Liver (tissue), 9 donors: ENCODE results near the gene AKT1S1. TPM values are rescaled to one million over a fixed set of nuclear protein-coding genes. Genes with fewer than 3 reads are reported as not detected.
"Not testable (repeated sequence)": the region's sequence is repeated elsewhere in the genome, so short reads cannot be mapped to it uniquely, and the experiment has no call there.

Experiments
- DNase-seq: peaks from one replicate; pipeline ENCODE4 v3.0.0-alpha.2; 2017; ENCODE audit warnings: low spot score
- H3K27ac ChIP-seq, 2 donors: one replicate each; pipeline ENCODE4 v1.7.0; 2013; ENCODE audit warnings: inconsistent platforms in 2 of 2, low read length in 2 of 2, control low read depth in 1 of 2, low read depth in 1 of 2, mild to moderate bottlenecking in 1 of 2
- H3K27me3 ChIP-seq, 4 donors: one replicate each; pipeline versions ENCODE4 v1.6.1 to v1.7.0; 2013; ENCODE audit warnings: low read length in 3 of 4, inconsistent platforms in 1 of 4, mild to moderate bottlenecking in 1 of 4, moderate library complexity in 1 of 4; ENCODE audit not compliant: control insufficient read depth in 4 of 4, insufficient read depth in 4 of 4
- H3K36me3 ChIP-seq, 4 donors: one replicate each; pipeline versions ENCODE4 v1.6.1 to v1.7.0; 2013; ENCODE audit warnings: low read length in 3 of 4, mild to moderate bottlenecking in 3 of 4, low read depth in 1 of 4, moderate library complexity in 1 of 4; ENCODE audit not compliant: control insufficient read depth in 4 of 4, insufficient read depth in 3 of 4
- H3K4me1 ChIP-seq, 4 donors: one replicate each; pipeline versions ENCODE4 v1.6.1 to v1.7.0; 2013; ENCODE audit warnings: low read length in 3 of 4, mild to moderate bottlenecking in 3 of 4, moderate library complexity in 1 of 4; ENCODE audit not compliant: control insufficient read depth in 4 of 4, insufficient read depth in 4 of 4
- H3K4me3 ChIP-seq, 3 donors: one replicate each; pipeline versions ENCODE4 v1.6.1 to v1.7.0; 2013; ENCODE audit warnings: low read length in 3 of 3, control low read depth in 1 of 3, low read depth in 1 of 3, mild to moderate bottlenecking in 1 of 3
- H3K9ac ChIP-seq, 2 donors: one replicate each; pipeline ENCODE4 v1.7.0; 2013; ENCODE audit warnings: low read length in 2 of 2, mild to moderate bottlenecking in 2 of 2, moderate library complexity in 2 of 2, control low read depth in 1 of 2, low read depth in 1 of 2
- H3K9me3 ChIP-seq, 4 donors: one replicate each; pipeline versions ENCODE4 v1.6.1 to v1.7.0; 2013; ENCODE audit warnings: low read length in 3 of 4; ENCODE audit not compliant: control insufficient read depth in 4 of 4
- FOXA2 ChIP-seq: IDR thresholded peaks from 2 replicates; pipeline ENCODE4 v1.6.1; 2016; ENCODE audit warnings: antibody characterized with exemption
- HNF4G ChIP-seq: IDR thresholded peaks from 2 replicates; pipeline ENCODE4 v1.6.1; 2016; ENCODE audit warnings: antibody characterized with exemption
- JUND ChIP-seq, 2 donors: IDR thresholded peaks; 2 replicates each; pipeline ENCODE4 v1.6.1; 2016; ENCODE audit warnings: antibody characterized with exemption in 2 of 2
- RAD21 ChIP-seq, 2 donors: IDR thresholded peaks; 2 replicates each; pipeline ENCODE4 v1.6.1; 2016; ENCODE audit warnings: antibody characterized with exemption in 2 of 2, mild to moderate bottlenecking in 2 of 2
- RXRA ChIP-seq, 2 donors: IDR thresholded peaks; 2 replicates each; pipeline ENCODE4 v1.6.1; 2017 to 2018; ENCODE audit warnings: antibody characterized with exemption in 2 of 2, mild to moderate bottlenecking in 1 of 2
- SP1 ChIP-seq: IDR thresholded peaks from 2 replicates; pipeline ENCODE4 v1.6.1; 2018; ENCODE audit warnings: antibody characterized with exemption, mild to moderate bottlenecking
- YY1 ChIP-seq: IDR thresholded peaks from 2 replicates; pipeline ENCODE4 v1.6.1; 2016; ENCODE audit warnings: antibody characterized with exemption, mild to moderate bottlenecking
- WGBS: extraction: QIAGEN DNeasy Blood & Tissue Kit; methylation state at CpG from one replicate; pipeline ENCODE4 v1.1.7; 2013; 5-methylcytosine and 5-hydroxymethylcytosine counted together
- polyA plus RNA-seq, 2 donors: library from polyadenylated mRNA; stranded (reverse) in 1 of 2; unstranded in 1 of 2; fragments of 200-250 nt in 1 of 2; fragments of >200 nt in 1 of 2; fragmentation: Nextera tagmentation in 1 of 2; extraction: Ambion mirVana in 1 of 2; gene quantifications; one replicate each; pipeline versions ENCODE4 v1.2.1 to v1.2.3, GENCODE V29; 2013 to 2015
- total RNA-seq, 2 donors: library from RNA; depleted of rRNA; stranded (reverse); fragments of >200 nt; gene quantifications; one replicate each; pipeline ENCODE4 v1.2.3, GENCODE V29; 2014
- TF ChIP-seq, protein P1 (sequence below): IDR thresholded peaks from 2 replicates; pipeline ENCODE4 v1.6.1; 2016; ENCODE audit warnings: antibody characterized with exemption
- TF ChIP-seq, protein P2 (sequence below): IDR thresholded peaks from 2 replicates; pipeline ENCODE4 v1.6.1; 2016; ENCODE audit warnings: antibody characterized with exemption, mild to moderate bottlenecking
- donor health status: healthy.
- donor health status: healthy.
- donor health status: healthy.
- donor health status: healthy.
- donor health status: healthy.

AKT1S1 gene
- total and polyA plus RNA-seq, 4 donors = 6.8 to 43.9 (median 12.9) TPM

DNA sequence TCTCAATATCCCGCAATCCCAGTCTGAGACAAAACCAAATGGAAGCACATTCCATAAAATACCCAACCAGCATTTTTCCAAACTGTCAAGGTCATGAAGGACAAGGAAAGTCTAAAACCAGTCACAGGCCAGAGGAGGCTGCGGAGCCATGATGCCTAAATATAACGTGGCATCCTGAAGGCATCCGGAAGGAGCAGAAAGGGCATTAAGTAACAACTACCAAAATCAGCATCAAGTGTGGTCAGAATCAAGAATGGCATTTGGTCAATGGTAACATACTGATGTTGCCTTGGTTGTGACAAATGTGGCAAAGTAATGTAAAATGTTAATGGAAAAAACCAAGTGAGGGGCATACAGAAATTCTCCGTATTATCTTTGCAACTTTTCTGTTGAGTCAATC is 48.3 kb upstream of the AKT1S1 start:
- no peak overlapping the region for H3K4me3 ChIP-seq
- 97% methylated on average over 5 of the region's 5 CpGs for WGBS
- peak overlapping the region; percentile 96 for H3K27ac ChIP-seq
- TF ChIP-seq, protein P1, sequence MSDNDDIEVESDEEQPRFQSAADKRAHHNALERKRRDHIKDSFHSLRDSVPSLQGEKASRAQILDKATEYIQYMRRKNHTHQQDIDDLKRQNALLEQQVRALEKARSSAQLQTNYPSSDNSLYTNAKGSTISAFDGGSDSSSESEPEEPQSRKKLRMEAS = no peak
- TF ChIP-seq RAD21 (IDR thresholded peaks at IDR 0.05) = no peak
- TF ChIP-seq RXRA (IDR thresholded peaks at IDR 0.05) = no peak
- no peak for TF ChIP-seq YY1
- TF ChIP-seq FOXA2 = no peak
- TF ChIP-seq SP1 = no peak
- TF ChIP-seq JUND (IDR thresholded peaks at IDR 0.05) = no peak
- TF ChIP-seq, protein P2, sequence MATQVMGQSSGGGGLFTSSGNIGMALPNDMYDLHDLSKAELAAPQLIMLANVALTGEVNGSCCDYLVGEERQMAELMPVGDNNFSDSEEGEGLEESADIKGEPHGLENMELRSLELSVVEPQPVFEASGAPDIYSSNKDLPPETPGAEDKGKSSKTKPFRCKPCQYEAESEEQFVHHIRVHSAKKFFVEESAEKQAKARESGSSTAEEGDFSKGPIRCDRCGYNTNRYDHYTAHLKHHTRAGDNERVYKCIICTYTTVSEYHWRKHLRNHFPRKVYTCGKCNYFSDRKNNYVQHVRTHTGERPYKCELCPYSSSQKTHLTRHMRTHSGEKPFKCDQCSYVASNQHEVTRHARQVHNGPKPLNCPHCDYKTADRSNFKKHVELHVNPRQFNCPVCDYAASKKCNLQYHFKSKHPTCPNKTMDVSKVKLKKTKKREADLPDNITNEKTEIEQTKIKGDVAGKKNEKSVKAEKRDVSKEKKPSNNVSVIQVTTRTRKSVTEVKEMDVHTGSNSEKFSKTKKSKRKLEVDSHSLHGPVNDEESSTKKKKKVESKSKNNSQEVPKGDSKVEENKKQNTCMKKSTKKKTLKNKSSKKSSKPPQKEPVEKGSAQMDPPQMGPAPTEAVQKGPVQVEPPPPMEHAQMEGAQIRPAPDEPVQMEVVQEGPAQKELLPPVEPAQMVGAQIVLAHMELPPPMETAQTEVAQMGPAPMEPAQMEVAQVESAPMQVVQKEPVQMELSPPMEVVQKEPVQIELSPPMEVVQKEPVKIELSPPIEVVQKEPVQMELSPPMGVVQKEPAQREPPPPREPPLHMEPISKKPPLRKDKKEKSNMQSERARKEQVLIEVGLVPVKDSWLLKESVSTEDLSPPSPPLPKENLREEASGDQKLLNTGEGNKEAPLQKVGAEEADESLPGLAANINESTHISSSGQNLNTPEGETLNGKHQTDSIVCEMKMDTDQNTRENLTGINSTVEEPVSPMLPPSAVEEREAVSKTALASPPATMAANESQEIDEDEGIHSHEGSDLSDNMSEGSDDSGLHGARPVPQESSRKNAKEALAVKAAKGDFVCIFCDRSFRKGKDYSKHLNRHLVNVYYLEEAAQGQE = no peak
- no peak for TF ChIP-seq HNF4G
- DNase-seq = no peak
- no peak overlapping the region for H3K9ac ChIP-seq
- H3K4me1 ChIP-seq = peaks cover 14 to 48% (median 35%) of the 10 kb centered on the region in 4 donors
- H3K9me3 ChIP-seq = no peaks in the 10 kb centered on the region
- no peaks in the 10 kb centered on the region for H3K27me3 ChIP-seq
- no peaks in the 10 kb centered on the region for H3K36me3 ChIP-seq

DNA sequence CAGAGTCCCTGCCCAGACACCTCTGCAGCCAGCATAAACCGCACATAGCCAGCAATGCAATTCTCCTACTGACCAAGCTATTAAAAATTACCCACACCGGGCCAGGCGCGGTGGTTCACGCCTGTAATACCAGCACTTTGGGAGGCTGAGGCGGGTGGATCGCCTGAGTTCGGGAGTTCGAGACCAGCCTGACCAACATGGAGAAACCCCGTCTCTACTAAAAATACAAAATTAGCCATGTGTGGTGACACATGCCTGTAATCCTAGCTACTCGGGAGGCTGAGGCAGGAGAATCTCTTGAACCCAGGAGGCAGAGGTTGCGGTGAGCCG is 47.7 kb upstream of the AKT1S1 start:
- H3K27me3 ChIP-seq, H3K9me3 ChIP-seq, H3K36me3 ChIP-seq, DNase-seq: not testable (repeated sequence)
- Histone ChIP-seq H3K27ac (peak overlapping the region; percentile 96), H3K4me3 (peak overlapping the region in 1 of 3 donors; percentile 54), H3K9ac (peak overlapping the region in 1 of 2 donors; percentile 48), H3K4me1 (peaks cover 13 to 49% (median 34%) of the 10 kb centered on the region in 4 donors)
- TF ChIP-seq, protein P1 = peak; percentile 64
- TF ChIP-seq, protein P2 = peak; percentile 55
- 47% methylated on average over 13 of the region's 13 CpGs for WGBS
